ENCODE results near the gene IMPDH1. TPM values are rescaled to one million over a fixed set of nuclear protein-coding genes. Genes with fewer than 3 reads are reported as not detected.

IMPDH1 gene
- total RNA-seq, 1 donor from 2014 or later = 148 TPM

DNA sequence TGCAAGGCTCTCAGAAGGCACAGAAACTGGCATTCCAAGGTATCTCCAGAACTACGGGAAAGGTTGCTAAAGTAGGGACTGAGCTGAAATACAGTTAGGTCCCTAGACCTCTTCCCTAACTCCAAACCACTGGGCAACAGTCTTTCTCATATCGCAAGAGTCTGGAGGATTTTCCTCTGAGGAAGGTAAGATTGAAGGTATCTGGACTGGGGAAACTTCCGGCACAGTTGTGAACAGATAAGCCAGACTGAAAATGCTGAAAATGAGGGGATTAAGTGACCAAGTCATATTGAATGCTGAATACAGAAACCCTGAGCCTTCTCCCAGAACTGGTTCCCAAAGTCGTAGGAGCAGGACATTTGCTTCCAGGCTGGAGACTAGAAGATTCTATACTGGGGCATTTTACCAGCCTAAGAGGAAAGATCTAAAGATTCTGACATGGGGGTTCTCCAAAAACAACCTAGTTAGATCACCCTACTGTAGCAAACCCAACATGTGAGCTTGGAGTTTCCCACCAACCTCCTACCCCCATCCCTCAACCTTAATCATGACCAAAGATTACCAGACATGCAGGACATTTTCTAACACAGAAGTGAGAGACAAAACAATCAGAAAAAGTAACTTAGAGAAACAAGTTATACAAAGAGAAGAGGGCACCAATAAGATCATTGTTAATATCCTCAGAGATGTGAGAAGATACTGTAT lies 45.5 kb downstream of the IMPDH1 start:
- Histone ChIP-seq H3K9me3 (no peaks in the 10 kb centered on the region), H3K4me3 (no peak overlapping the region), H3K4me1 (peaks cover 0 to 13% of the 10 kb centered on the region in 2 donors), H3K27me3 (no peaks in the 10 kb centered on the region), H3K36me3 (no peaks in the 10 kb centered on the region), H3K27ac (no peak overlapping the region)
- intact Hi-C loops (cut with DNase I) = no loop called here
- TF ChIP-seq, protein P1, sequence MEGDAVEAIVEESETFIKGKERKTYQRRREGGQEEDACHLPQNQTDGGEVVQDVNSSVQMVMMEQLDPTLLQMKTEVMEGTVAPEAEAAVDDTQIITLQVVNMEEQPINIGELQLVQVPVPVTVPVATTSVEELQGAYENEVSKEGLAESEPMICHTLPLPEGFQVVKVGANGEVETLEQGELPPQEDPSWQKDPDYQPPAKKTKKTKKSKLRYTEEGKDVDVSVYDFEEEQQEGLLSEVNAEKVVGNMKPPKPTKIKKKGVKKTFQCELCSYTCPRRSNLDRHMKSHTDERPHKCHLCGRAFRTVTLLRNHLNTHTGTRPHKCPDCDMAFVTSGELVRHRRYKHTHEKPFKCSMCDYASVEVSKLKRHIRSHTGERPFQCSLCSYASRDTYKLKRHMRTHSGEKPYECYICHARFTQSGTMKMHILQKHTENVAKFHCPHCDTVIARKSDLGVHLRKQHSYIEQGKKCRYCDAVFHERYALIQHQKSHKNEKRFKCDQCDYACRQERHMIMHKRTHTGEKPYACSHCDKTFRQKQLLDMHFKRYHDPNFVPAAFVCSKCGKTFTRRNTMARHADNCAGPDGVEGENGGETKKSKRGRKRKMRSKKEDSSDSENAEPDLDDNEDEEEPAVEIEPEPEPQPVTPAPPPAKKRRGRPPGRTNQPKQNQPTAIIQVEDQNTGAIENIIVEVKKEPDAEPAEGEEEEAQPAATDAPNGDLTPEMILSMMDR (IDR thresholded peaks at IDR 0.05) = no peak
- DNase-seq (ENCODE audit: low spot score in 2 of 2) = peak in 1 of 2 donors; percentile 34

DNA sequence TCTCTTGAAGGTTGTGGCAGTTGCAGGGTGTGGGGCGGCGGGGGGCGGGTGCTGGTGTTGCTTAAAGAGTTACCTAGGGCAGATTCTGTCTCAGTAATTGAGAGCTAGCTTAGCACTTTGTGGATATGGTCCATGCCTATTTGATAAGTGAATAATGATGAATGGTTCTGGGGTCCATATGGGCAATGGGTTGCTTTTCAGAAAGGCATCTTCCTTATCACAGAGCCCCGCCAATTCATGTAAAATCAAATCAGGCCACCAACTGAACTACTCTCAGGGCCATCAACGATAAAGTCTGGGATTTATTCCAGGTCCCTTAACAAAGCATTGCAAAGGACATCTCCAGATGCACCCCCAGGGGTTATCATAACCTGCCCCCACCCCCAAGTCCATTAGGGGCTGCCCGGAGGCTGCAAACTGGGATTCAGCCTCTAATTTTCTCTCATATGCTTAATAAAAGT lies 46.5 kb downstream of the IMPDH1 start:
- no peaks in the 10 kb centered on the region for H3K9me3 ChIP-seq
- no peak overlapping the region for H3K4me3 ChIP-seq
- DNase-seq (ENCODE audit: low spot score in 2 of 2) = no peak
- no peaks in the 10 kb centered on the region for H3K27me3 ChIP-seq
- no peak overlapping the region for H3K27ac ChIP-seq
- no peaks in the 10 kb centered on the region for H3K36me3 ChIP-seq
- peaks cover 0 to 13% of the 10 kb centered on the region in 2 donors for H3K4me1 ChIP-seq
- TF ChIP-seq, protein P1 (IDR thresholded peaks at IDR 0.05) = no peak
- intact Hi-C loops (cut with DNase I) = no loop called here

DNA sequence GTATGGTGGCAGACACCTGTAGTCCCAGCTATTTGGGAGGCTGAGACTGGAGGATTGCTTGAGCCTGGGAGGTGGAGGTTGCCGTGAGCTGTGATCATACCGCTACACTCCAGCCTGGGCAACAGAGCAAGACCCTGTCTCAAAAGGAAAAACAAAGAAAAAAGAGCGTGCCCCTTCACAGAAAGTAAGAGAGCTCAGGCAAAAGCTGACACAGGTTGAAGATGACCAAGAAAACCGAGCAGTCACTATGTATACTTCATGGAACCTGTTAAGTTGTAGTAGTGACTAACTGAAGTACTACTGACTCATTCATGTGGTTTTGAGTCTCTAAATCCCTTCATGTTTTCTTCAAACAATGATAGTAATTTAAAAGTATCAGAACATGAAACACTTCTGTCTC lies 47.1 kb downstream of the IMPDH1 start:
- TF ChIP-seq, protein P1 (IDR thresholded peaks at IDR 0.05) = no peak
- Histone ChIP-seq H3K4me1 (peaks cover 0 to 13% of the 10 kb centered on the region in 2 donors), H3K27ac (no peak overlapping the region), H3K27me3 (no peaks in the 10 kb centered on the region), H3K4me3 (no peak overlapping the region), H3K9me3 (no peaks in the 10 kb centered on the region), H3K36me3 (no peaks in the 10 kb centered on the region)
- DNase-seq (ENCODE audit: low spot score in 2 of 2) = no peak
- intact Hi-C loops (cut with DNase I) = no loop called here

DNA sequence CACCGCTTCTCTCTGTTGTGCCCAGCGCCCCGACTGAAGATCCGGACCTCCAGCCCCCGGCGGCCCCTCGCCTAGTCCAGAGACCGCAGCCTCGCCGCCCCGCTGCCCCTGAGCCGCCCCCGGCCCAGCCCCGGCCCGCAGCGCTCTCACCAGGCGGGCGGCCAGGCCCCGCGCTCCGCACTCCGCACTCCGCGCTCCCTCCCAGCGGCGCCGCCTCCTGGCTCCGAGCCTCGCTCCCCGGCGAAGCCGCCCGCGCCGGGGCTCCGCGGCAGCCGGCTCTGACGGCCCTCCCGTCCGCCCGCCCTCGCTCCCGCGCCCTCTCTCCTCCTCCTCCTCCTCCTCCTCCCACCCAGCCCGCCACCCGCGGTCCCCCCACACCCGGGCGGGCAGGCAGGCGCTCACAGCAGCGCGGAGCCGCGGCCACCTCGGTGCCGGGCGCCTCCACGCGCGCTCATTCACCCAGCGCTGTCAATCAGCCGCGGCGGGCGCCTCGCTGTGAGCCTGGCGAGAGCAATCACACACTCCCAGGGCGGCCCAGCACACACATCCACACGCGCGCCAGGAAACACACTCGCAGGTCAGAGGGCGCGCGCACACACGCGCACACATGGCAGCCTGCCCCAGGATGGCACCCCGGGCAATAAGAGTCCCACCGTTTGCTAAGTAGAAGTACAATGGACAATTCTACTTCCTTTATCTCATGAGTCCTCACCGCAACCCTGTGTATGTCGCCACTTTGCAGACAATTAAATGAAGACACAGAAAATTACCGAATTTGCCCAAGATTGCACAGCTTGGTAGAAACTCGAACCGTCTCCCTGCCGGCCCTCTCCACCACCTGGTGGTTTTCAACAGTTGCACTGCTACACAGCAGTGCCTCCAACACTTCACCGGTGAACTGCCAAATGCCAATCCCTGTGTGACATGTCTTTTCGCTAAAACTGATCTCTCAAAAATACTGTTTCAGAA lies 48.1 kb downstream of the IMPDH1 start, which contains the start of gene PRRT4:
Gene PRRT4 (minus strand): TSS at position 280 of the 969 bp plus-strand sequence.
- Histone ChIP-seq H3K36me3 (no peaks in the 10 kb centered on the region), H3K27me3 (no peaks in the 10 kb centered on the region), H3K4me3 (peak within 1 kb of the TSS; percentile 63 to 65), H3K27ac (no peak within 1 kb of the TSS), H3K9me3 (no peaks in the 10 kb centered on the region), H3K4me1 (peaks cover 0 to 13% of the 10 kb centered on the region in 2 donors)
- intact Hi-C loops (cut with DNase I) = no loop called here
- DNase-seq (ENCODE audit: low spot score in 2 of 2) = no peak
- TF ChIP-seq, protein P1 (IDR thresholded peaks at IDR 0.05) = no peak

DNA sequence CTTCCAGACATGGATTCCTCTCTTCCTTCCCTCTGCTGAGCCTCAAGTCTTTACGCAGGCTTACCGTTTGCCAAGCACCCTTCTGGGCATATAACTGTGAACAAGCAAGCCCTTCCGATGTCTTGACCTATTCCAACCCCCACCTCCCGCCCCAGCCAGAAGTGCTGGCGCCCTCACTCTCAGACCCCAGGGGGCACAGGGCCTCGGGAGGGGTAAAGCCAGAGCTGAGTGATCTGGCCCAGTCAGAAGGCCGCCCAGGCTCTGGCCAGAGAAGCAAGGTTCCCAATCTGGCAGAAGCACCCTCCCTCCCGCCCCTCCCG lies 49.5 kb downstream of the IMPDH1 start:
- peak overlapping the region; percentile 63 to 65 for H3K4me3 ChIP-seq
- H3K27ac ChIP-seq = no peak overlapping the region
- DNase-seq (ENCODE audit: low spot score in 2 of 2) = no peak
- intact Hi-C loops (cut with DNase I) = no loop called here
- H3K9me3 ChIP-seq = no peaks in the 10 kb centered on the region
- no peaks in the 10 kb centered on the region for H3K36me3 ChIP-seq
- TF ChIP-seq, protein P1 (IDR thresholded peaks at IDR 0.05) = no peak
- H3K27me3 ChIP-seq = no peaks in the 10 kb centered on the region
- peaks cover 0 to 13% of the 10 kb centered on the region in 2 donors for H3K4me1 ChIP-seq
